Thyroid gland (tissue), 4 donors: ENCODE results near the gene BSPRY. TPM values are rescaled to one million over a fixed set of nuclear protein-coding genes. Genes with fewer than 3 reads are reported as not detected.
"Not testable (repeated sequence)": the region's sequence is repeated elsewhere in the genome, so short reads cannot be mapped to it uniquely, and the experiment has no call there.

Experiments used
- DNase-seq, 2 donors: peaks; one replicate each; pipeline ENCODE4 v3.0.0-alpha.2; 2019
- H3K27ac ChIP-seq, 3 donors: fragments of 200-600 bp; sonication (generic); 1 replicate in 2 of 3; 2 replicates in 1 of 3; pipeline ENCODE4 v1.5.1; 2016 to 2019; ENCODE audit warnings: mild to moderate bottlenecking in 1 of 3, moderate library complexity in 1 of 3
- H3K27me3 ChIP-seq: fragments of 200-600 bp; sonication (generic); one replicate; pipeline ENCODE4 v1.5.1; 2019
- H3K36me3 ChIP-seq, 2 donors: fragments of 200-600 bp; sonication (generic); one replicate each; pipeline ENCODE4 v1.5.1; 2016 to 2019
- H3K4me1 ChIP-seq, 2 donors: fragments of 200-600 bp; sonication (generic); one replicate each; pipeline ENCODE4 v1.5.1; 2017 to 2019
- H3K4me3 ChIP-seq, 3 donors: fragments of 200-600 bp; sonication (generic); replicated peaks in 1 of 3; 1 replicate in 2 of 3; 2 replicates in 1 of 3; pipeline ENCODE4 v1.5.1; 2016; ENCODE audit warnings: mild to moderate bottlenecking in 1 of 3
- H3K9me3 ChIP-seq: fragments of 200-600 bp; sonication (generic); one replicate; pipeline ENCODE4 v1.5.1; 2017
- POLR2A ChIP-seq, 2 donors: fragments of 450-650 bp; IDR thresholded peaks; one replicate each; pipeline ENCODE4 v1.6.1; 2017; ENCODE audit warnings: antibody characterized with exemption in 2 of 2, mild to moderate bottlenecking in 2 of 2, moderate library complexity in 1 of 2
- WGBS, 2 donors: methylation state at CpG; one replicate each; pipeline ENCODE4 v1.1.5; 2017; 5-methylcytosine and 5-hydroxymethylcytosine counted together
- intact Hi-C: fragments of 100-400 bp; cut with DNase I; formaldehyde crosslinking; loops from one replicate; pipeline ENCODE4 v1.15.1; 2023
- total RNA-seq, 4 donors: library from RNA; depleted of rRNA; stranded (reverse); fragments of >200 nt; gene quantifications; one replicate each; pipeline ENCODE4 v1.2.3, GENCODE V29; 2016
- TF ChIP-seq, protein P1 (sequence below), 6 experiments: fragments of 200-600 bp in 3 of 6; fragments of 450-650 bp in 3 of 6; sonication (generic) in 3 of 6; IDR thresholded peaks; one replicate each; pipeline ENCODE4 v1.5.1; 2016 to 2019; ENCODE audit warnings: antibody characterized with exemption in 6 of 6, mild to moderate bottlenecking in 2 of 6, inconsistent platforms in 1 of 6, moderate library complexity in 1 of 6

BSPRY gene
- total RNA-seq, 4 donors from 2014 or later, result 53.2 to 79.7 (median 67.1) TPM

- peaks cover 13 to 35% of the 10 kb centered on the region in 2 donors for H3K4me1 ChIP-seq
- TF ChIP-seq, protein P1, sequence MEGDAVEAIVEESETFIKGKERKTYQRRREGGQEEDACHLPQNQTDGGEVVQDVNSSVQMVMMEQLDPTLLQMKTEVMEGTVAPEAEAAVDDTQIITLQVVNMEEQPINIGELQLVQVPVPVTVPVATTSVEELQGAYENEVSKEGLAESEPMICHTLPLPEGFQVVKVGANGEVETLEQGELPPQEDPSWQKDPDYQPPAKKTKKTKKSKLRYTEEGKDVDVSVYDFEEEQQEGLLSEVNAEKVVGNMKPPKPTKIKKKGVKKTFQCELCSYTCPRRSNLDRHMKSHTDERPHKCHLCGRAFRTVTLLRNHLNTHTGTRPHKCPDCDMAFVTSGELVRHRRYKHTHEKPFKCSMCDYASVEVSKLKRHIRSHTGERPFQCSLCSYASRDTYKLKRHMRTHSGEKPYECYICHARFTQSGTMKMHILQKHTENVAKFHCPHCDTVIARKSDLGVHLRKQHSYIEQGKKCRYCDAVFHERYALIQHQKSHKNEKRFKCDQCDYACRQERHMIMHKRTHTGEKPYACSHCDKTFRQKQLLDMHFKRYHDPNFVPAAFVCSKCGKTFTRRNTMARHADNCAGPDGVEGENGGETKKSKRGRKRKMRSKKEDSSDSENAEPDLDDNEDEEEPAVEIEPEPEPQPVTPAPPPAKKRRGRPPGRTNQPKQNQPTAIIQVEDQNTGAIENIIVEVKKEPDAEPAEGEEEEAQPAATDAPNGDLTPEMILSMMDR (IDR thresholded peaks at IDR 0.05), result peak; percentile 59 to 98 (median 88)
- peak in 1 of 2 donors; percentile 75 for TF ChIP-seq POLR2A (IDR thresholded peaks at IDR 0.05)
- no peaks in the 10 kb centered on the region for H3K36me3 ChIP-seq
- no peaks in the 10 kb centered on the region for H3K9me3 ChIP-seq
- 3 to 7% methylated on average over 13 to 23 of the region's 50 CpGs for WGBS, 2 donors
- H3K4me3 ChIP-seq, result peak within 1 kb of the TSS in 2 of 3 donors; percentile 54 to 70
- intact Hi-C loops, result no loop called here
- H3K27me3 ChIP-seq, result no peaks in the 10 kb centered on the region
- peak within 1 kb of the TSS; percentile 16 to 69 (median 54) for H3K27ac ChIP-seq
- peak; percentile 99 to 100 for DNase-seq
Observed at GRCh38 chr9:113401027-113401792, 51.9 kb downstream of the BSPRY start, which contains the start of gene ALAD. TSS of gene ALAD (minus strand) at chr9:113401284. CDS start at chr9:113393559, 7,725 bp downstream.

DNA sequence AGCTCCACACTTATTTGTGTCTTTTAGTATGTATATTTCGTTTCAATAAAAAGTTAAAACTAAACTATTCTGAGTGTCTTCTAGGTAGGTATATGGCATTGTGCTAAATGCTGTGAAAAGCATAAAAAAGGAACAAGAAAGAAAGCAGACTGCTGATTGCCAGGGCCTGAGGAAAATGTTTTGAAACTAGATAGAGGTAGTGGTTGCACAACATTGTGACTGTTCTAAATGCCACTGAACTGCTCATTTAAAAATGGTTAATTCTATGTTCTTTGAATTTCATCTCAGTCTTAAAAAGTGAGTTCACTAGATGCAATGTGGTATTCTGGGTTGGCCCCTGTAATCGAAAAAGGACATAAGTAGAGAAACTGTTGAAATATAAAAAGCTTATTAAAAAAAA, 54.3 kb downstream of the BSPRY start:
- Histone ChIP-seq H3K9me3 (no peaks in the 10 kb centered on the region), H3K4me3 (no peak overlapping the region), H3K4me1 (peaks cover 13 to 30% of the 10 kb centered on the region in 2 donors), H3K27me3 (no peaks in the 10 kb centered on the region), H3K27ac (no peak overlapping the region), H3K36me3 (peaks cover 9% of the 10 kb centered on the region in 2 donors)
- 74 to 86% methylated on average over 2 of the region's 2 CpGs for whole genome bisulfite sequencing, 2 donors
- intact Hi-C loops, result no loop called here
- TF ChIP-seq, protein P1 (IDR thresholded peaks at IDR 0.05), result no peak
- no peak for TF ChIP-seq POLR2A (IDR thresholded peaks at IDR 0.05)
- DNase-seq, result no peak

GRCh38 chr9:113406353-113406752, 57.0 kb downstream of the BSPRY start:
- intact Hi-C loops, result loop anchor here (5.0 kb wide), 1 partner anchor 134 kb away; no protein-coding TSS in a partner anchor
- Histone ChIP-seq H3K27ac (peak overlapping the region in 1 of 3 donors; percentile 53), H3K36me3 (peaks cover 10 to 11% of the 10 kb centered on the region in 2 donors)

GRCh38 chr9:113406873-113407511, 57.7 kb downstream of the BSPRY start:
- H3K27ac ChIP-seq, result peak overlapping the region in 1 of 3 donors; percentile 53
- intact Hi-C loops, result loop anchor here (5.0 kb wide), 1 partner anchor 135 kb away; no protein-coding TSS in a partner anchor
- peaks cover 6 to 12% of the 10 kb centered on the region in 2 donors for H3K4me1 ChIP-seq
- peaks cover 10 to 11% of the 10 kb centered on the region in 2 donors for H3K36me3 ChIP-seq
- TF ChIP-seq, protein P1 (IDR thresholded peaks at IDR 0.05), result peak; percentile 54 to 98 (median 84)
- peak; percentile 83 to 85 for DNase-seq
- not testable (repeated sequence) for H3K27me3 ChIP-seq, H3K9me3 ChIP-seq, H3K4me3 ChIP-seq
- 35% methylated on average over 7 of the region's 7 CpGs for WGBS, 2 donors

More at GRCh38 chr9:113406353-113406752, 57.0 kb downstream of the BSPRY start:
- peaks cover 6 to 17% of the 10 kb centered on the region in 2 donors for H3K4me1 ChIP-seq
- not testable (repeated sequence) for H3K4me3 ChIP-seq, DNase-seq, H3K27me3 ChIP-seq, H3K9me3 ChIP-seq
- WGBS, 2 donors, result 89 to 91% methylated on average over 9 of the region's 9 CpGs

GRCh38 chr9:113409481-113409880, 60.1 kb downstream of the BSPRY start:
- peaks cover 10 to 11% of the 10 kb centered on the region in 2 donors for H3K36me3 ChIP-seq
- peak overlapping the region in 2 of 3 donors; percentile 97 to 99 for H3K27ac ChIP-seq
- intact Hi-C loops, result loop anchor here (5.0 kb wide), 1 partner anchor 137 kb away; no protein-coding TSS in a partner anchor
- WGBS, 2 donors, result 22 to 26% methylated on average over 10 of the region's 10 CpGs
- no peak for DNase-seq
- peaks cover 6 to 11% of the 10 kb centered on the region in 2 donors for H3K4me1 ChIP-seq
- no peaks in the 10 kb centered on the region for H3K27me3 ChIP-seq
- H3K9me3 ChIP-seq, result no peaks in the 10 kb centered on the region
- TF ChIP-seq, protein P1 (IDR thresholded peaks at IDR 0.05), result no peak
- TF ChIP-seq POLR2A (IDR thresholded peaks at IDR 0.05), result no peak
- H3K4me3 ChIP-seq, result peak overlapping the region; percentile 67 to 79 (median 67)
